Astrocyte of the spinal cord (primary cell): Measurements from ENCODE around the gene CEP128.

Experiments
- DNase-seq: peaks from one replicate; pipeline ENCODE4 v3.0.0; 2011; ENCODE audit warnings: low read depth, low spot score
- H3K4me3 ChIP-seq: 2 replicates; pipeline ENCODE4 v1.5.1; 2011; ENCODE audit warnings: low read depth, mild to moderate bottlenecking, low read length, moderate library complexity
- in situ Hi-C: cut with HindIII; loops from 2 replicates; pipeline ENCODE4 v1.10.0; 2017; ENCODE audit warnings: low sequenced_read_pairs
- TF ChIP-seq, protein P1 (sequence below): IDR thresholded peaks from 2 replicates; pipeline ENCODE4 v1.5.1; 2012; ENCODE audit warnings: low read depth, mild to moderate bottlenecking, low read length, inconsistent platforms

CEP128 gene

DNA sequence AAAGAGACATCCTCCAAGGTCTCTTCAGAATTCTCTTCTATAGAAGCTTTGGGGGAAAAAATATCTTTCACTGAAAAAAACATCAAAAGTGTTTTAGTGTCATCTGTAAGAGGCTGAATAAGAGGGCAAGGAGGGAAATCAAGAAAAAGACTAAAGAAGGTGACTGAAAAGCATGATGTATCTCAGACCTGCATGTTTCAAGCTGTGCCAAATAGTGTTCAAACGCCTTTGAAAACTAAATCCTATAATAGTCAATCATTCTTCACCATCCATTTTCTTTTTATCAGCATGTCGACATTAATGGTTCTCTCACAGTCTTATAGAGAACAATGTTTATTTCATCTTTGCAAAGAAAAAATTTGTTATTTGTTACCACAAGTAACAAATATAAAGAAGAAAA is 94.5 kb downstream of the CEP128 start:
- in situ Hi-C loops, result no loop called here
- H3K4me3 ChIP-seq, result no peak overlapping the region
- no peak for DNase-seq
- TF ChIP-seq, protein P1, sequence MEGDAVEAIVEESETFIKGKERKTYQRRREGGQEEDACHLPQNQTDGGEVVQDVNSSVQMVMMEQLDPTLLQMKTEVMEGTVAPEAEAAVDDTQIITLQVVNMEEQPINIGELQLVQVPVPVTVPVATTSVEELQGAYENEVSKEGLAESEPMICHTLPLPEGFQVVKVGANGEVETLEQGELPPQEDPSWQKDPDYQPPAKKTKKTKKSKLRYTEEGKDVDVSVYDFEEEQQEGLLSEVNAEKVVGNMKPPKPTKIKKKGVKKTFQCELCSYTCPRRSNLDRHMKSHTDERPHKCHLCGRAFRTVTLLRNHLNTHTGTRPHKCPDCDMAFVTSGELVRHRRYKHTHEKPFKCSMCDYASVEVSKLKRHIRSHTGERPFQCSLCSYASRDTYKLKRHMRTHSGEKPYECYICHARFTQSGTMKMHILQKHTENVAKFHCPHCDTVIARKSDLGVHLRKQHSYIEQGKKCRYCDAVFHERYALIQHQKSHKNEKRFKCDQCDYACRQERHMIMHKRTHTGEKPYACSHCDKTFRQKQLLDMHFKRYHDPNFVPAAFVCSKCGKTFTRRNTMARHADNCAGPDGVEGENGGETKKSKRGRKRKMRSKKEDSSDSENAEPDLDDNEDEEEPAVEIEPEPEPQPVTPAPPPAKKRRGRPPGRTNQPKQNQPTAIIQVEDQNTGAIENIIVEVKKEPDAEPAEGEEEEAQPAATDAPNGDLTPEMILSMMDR, result no peak

GRCh38 chr14:80845856-80846255 is 95.7 kb downstream of the CEP128 start:
- no peak for DNase-seq
- in situ Hi-C loops, result no loop called here
- H3K4me3 ChIP-seq, result no peak overlapping the region
- TF ChIP-seq, protein P1, result no peak

GRCh38 chr14:80844872-80845271 is 96.7 kb downstream of the CEP128 start:
- no peak for DNase-seq
- TF ChIP-seq, protein P1, result no peak
- in situ Hi-C loops, result no loop called here
- H3K4me3 ChIP-seq, result no peak overlapping the region

DNA sequence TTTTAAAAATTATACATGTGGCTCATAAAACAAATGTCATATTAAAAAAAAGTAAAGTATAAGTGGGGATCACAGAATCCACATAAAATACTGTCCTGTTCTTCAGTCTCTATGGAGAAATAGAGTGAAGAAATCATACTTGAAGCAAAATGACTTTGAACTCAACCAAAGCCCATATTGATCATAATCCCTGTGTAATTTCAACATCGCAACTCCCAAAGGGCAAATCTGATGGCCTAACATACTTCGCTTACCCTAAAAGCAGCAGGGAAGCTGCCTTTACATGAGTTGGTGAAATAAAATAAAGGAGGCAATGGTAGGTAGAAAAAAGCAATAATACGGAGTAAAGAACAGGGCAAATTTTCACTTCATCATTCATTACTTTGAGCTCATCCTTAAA is 101.8 kb downstream of the CEP128 start:
- TF ChIP-seq, protein P1, result no peak
- DNase-seq, result no peak
- no peak overlapping the region for H3K4me3 ChIP-seq
- in situ Hi-C loops, result no loop called here

DNA sequence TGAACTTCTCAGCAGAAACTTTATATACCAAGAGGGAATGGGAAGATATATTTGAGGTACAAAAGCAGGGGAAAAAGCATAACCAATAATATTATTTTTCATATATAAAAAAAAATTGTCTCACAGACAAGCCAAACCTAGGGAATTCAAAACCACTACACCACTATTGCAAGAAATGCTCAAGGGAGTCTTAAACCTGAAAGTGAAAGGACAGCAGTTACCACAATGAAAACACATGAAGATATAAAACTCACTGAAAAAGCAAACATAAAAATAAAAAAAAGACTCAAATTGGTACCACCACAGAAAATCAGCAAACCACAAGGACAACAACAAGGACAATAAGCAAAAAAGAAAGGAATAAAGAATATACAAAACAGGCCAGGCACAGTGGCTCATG is 131.9 kb downstream of the CEP128 start:
- TF ChIP-seq, protein P1, result no peak
- in situ Hi-C loops, result no loop called here
- no peak for DNase-seq
- no peak overlapping the region for H3K4me3 ChIP-seq

- DNase-seq, result peak; percentile 23
- H3K4me3 ChIP-seq, result no peak overlapping the region
- TF ChIP-seq, protein P1, result no peak
- in situ Hi-C loops, result no loop called here
Observed at GRCh38 chr14:80805136-80805535, 136.4 kb downstream of the CEP128 start.

GRCh38 chr14:80798878-80799277 is 142.7 kb downstream of the CEP128 start:
- in situ Hi-C loops, result no loop called here
- TF ChIP-seq, protein P1, result no peak
- no peak overlapping the region for H3K4me3 ChIP-seq
- no peak for DNase-seq
